Heart left ventricle (tissue), 16 donors: ENCODE data around the gene SH3RF2. TPM values are rescaled to one million over a fixed set of nuclear protein-coding genes. Genes with fewer than 3 reads are reported as not detected.
A peak's percentile ranks its signal among the peaks of the same experiment; 100 is the strongest.

ENCODE experiments used
- ATAC-seq, 4 donors: fragments of 200-7000 bp; cut with Tn5 transposase; one replicate each; pipeline ENCODE4 v1.9.1; 2020 to 2022; ENCODE audit warnings: moderate library complexity in 4 of 4, mild to moderate bottlenecking in 3 of 4, moderate number of reproducible peaks in 1 of 4
- DNase-seq, 5 donors: peaks; one replicate each; pipeline ENCODE4 v3.0.0-alpha.2; 2020
- H3K27ac ChIP-seq, 12 donors: fragments of 200-600 bp; sonication (generic) in 4 of 12; one replicate each; pipeline versions ENCODE4 v1.5.0 to v1.8.0; 2016 to 2022; ENCODE audit warnings: mild to moderate bottlenecking in 2 of 12
- H3K27me3 ChIP-seq, 9 donors: fragments of 200-600 bp; sonication (generic) in 2 of 9; one replicate each; pipeline versions ENCODE4 v1.5.1 to v1.8.0; 2016 to 2022; ENCODE audit warnings: mild to moderate bottlenecking in 3 of 9
- H3K36me3 ChIP-seq, 9 donors: fragments of 200-600 bp; sonication (generic) in 2 of 9; one replicate each; pipeline versions ENCODE4 v1.5.0 to v1.8.0; 2018 to 2022; ENCODE audit warnings: mild to moderate bottlenecking in 2 of 9
- H3K4me1 ChIP-seq, 12 donors: fragments of 200-600 bp; sonication (generic) in 4 of 12; one replicate each; pipeline versions ENCODE4 v1.5.0 to v1.8.0; 2016 to 2022; ENCODE audit warnings: mild to moderate bottlenecking in 3 of 12
- H3K4me3 ChIP-seq, 12 donors: fragments of 200-600 bp; sonication (generic) in 4 of 12; one replicate each; pipeline versions ENCODE4 v1.5.0 to v1.8.0; 2017 to 2022; ENCODE audit warnings: mild to moderate bottlenecking in 9 of 12, moderate library complexity in 4 of 12
- H3K9me3 ChIP-seq, 12 donors: fragments of 200-600 bp; sonication (generic) in 4 of 12; one replicate each; pipeline versions ENCODE4 v1.5.0 to v1.8.0; 2016 to 2022; ENCODE audit warnings: mild to moderate bottlenecking in 1 of 12
- CTCF ChIP-seq, 12 donors: fragments of 200-600 bp; sonication (generic) in 4 of 12; IDR thresholded peaks; one replicate each; pipeline versions ENCODE4 v1.5.0 to v1.8.0; 2018 to 2022; ENCODE audit warnings: antibody characterized with exemption in 12 of 12, mild to moderate bottlenecking in 5 of 12
- POLR2A ChIP-seq, 2 donors: fragments of 450-650 bp; IDR thresholded peaks; one replicate each; pipeline ENCODE4 v1.6.1; 2017; ENCODE audit warnings: antibody characterized with exemption in 2 of 2, mild to moderate bottlenecking in 2 of 2, moderate library complexity in 2 of 2
- WGBS, 4 donors: extraction: QIAGEN DNeasy Blood & Tissue Kit in 2 of 4; methylation state at CpG; one replicate each; pipeline versions ENCODE4 v1.1.5 to v1.1.7; 2013 to 2018; 5-methylcytosine and 5-hydroxymethylcytosine counted together
- intact Hi-C, 10 donors: fragments of 100-400 bp; cut with DNase I; formaldehyde crosslinking; loops; one replicate each; pipeline versions ENCODE4 v1.11.1 to v1.14.2; 2022
- polyA plus RNA-seq, 2 donors: library from polyadenylated mRNA; stranded (reverse); fragments of 200-250 nt; gene quantifications; one replicate each; pipeline ENCODE4 v1.2.3, GENCODE V29; 2013
- total RNA-seq, 9 donors: library from RNA; depleted of rRNA in 2 of 9; stranded (reverse); fragments of >200 nt in 2 of 9; fragmentation: NEBNext Ultra II Directional in 3 of 9; extraction: Animal tissue kit (Norgen Biotek cat#: 25700) in 3 of 9; gene quantifications; one replicate each; pipeline versions ENCODE4 v1.1.0 to v1.2.4, GENCODE V29; 2016 to 2023
- donor health status: ischemic (EF 13 %, LVEDD 7.1; RV severe dilation, severe dysfunction).
- donor health status: healthy with polysubstance abuse.
- donor health status: DM: no; HTN: yes; CAD: no.
- donor health status: DM: no; HTN: no; CAD: no.
- donor health status: ischemic (EF 25% LVEDD 6.9; RV normal size, moderate dysfunction).
- donor health status: ischemic (EF 25% LVEDD 5.7; RV mildly dilated, moderate dysfunction).
- donor health status: healthy.
- donor health status: DM: yes; HTN: yes; CAD: no.
- donor health status: ischemic (EF 35%, LVEDD 5.7; RV mildly dilated, moderate dysfunction).
- donor health status: nonischemic (EF 11% LVEDD 7.7; RV severe dilation, severe dysfunction).
- donor health status: DM: yes; HTN: yes; CAD: no.
- donor health status: PGD.
- donor health status: ischemic (EF 29% LVEDD 5.4; RV normal size, mild dysfunction).
- donor health status: nonischemic (EF 23%, LVEDD 6.1; RV moderate dilation, normal function).

SH3RF2 gene
- total and polyA plus RNA-seq, 11 donors = 31.3 to 750 (median 180) TPM

- Histone ChIP-seq H3K27ac (no peak overlapping the region), H3K4me1 (peaks cover 0 to 8% (median 3%) of the 10 kb centered on the region in 12 donors), H3K27me3 (no peaks in the 10 kb centered on the region), H3K36me3 (no peaks in the 10 kb centered on the region), H3K9me3 (no peaks in the 10 kb centered on the region), H3K4me3 (no peak overlapping the region)
- 67 to 81% (median 78%) methylated on average over 7 of the region's 7 CpGs for WGBS, 4 donors
- no peak for DNase-seq
- intact Hi-C loops = loop anchor here in 1 of 10 donors (10.0 kb wide), 1 partner anchor 71 kb away; no protein-coding TSS in a partner anchor
- TF ChIP-seq CTCF (IDR thresholded peaks at IDR 0.05) (no peak), POLR2A (IDR thresholded peaks at IDR 0.05) (no peak)
- ATAC-seq = no peak
These were observed 20.3 kb upstream of the SH3RF2 start for GRCh38 chr5:145915970-145916638.

GRCh38 chr5:145917288-145917687 is 19.1 kb upstream of the SH3RF2 start:
- Histone ChIP-seq H3K4me1 (peaks cover 0 to 8% (median 3%) of the 10 kb centered on the region in 12 donors), H3K36me3 (no peaks in the 10 kb centered on the region), H3K9me3 (no peaks in the 10 kb centered on the region), H3K27me3 (no peaks in the 10 kb centered on the region), H3K27ac (no peak overlapping the region), H3K4me3 (no peak overlapping the region)
- DNase-seq (no peak), ATAC-seq (peak in 3 of 4 donors; percentile 61 to 85 (median 77))
- no peak for TF ChIP-seq POLR2A (IDR thresholded peaks at IDR 0.05)
- no peak for TF ChIP-seq CTCF (IDR thresholded peaks at IDR 0.05)
- intact Hi-C loops = loop anchor here in 1 of 10 donors (10.0 kb wide), 1 partner anchor 72 kb away; no protein-coding TSS in a partner anchor

GRCh38 chr5:145918397-145918796 is 18.0 kb upstream of the SH3RF2 start:
- 83 to 94% (median 89%) methylated on average over 2 of the region's 2 CpGs for WGBS, 4 donors
- no peak for DNase-seq
- no peak for TF ChIP-seq POLR2A (IDR thresholded peaks at IDR 0.05)
- TF ChIP-seq CTCF (IDR thresholded peaks at IDR 0.05) = no peak
- Histone ChIP-seq H3K36me3 (no peaks in the 10 kb centered on the region), H3K4me3 (no peak overlapping the region), H3K9me3 (no peaks in the 10 kb centered on the region), H3K27me3 (no peaks in the 10 kb centered on the region), H3K27ac (no peak overlapping the region), H3K4me1 (peaks cover 0 to 8% (median 3%) of the 10 kb centered on the region in 12 donors)
- ATAC-seq = peak in 1 of 4 donors; percentile 34
- intact Hi-C loops = loop anchor here in 1 of 10 donors (10.0 kb wide), 1 partner anchor 74 kb away; no protein-coding TSS in a partner anchor

- DNase-seq (no peak), ATAC-seq (no peak)
- TF ChIP-seq CTCF (IDR thresholded peaks at IDR 0.05) (no peak), POLR2A (IDR thresholded peaks at IDR 0.05) (no peak)
- WGBS, 4 donors = 71 to 83% (median 82%) methylated on average over 6 of the region's 6 CpGs
- Histone ChIP-seq H3K4me3 (no peak overlapping the region), H3K4me1 (peaks cover 0 to 8% (median 3%) of the 10 kb centered on the region in 12 donors), H3K27me3 (no peaks in the 10 kb centered on the region), H3K36me3 (no peaks in the 10 kb centered on the region), H3K27ac (no peak overlapping the region), H3K9me3 (no peaks in the 10 kb centered on the region)
- intact Hi-C loops = loop anchor here in 1 of 10 donors (10.0 kb wide), 1 partner anchor 75 kb away; no protein-coding TSS in a partner anchor
These were observed 17.0 kb upstream of the SH3RF2 start for GRCh38 chr5:145919413-145919812.
